HPDE6-E6E7 (cell line): ENCODE data around the gene HEXD.
"Not testable (repeated sequence)": the region's sequence is repeated elsewhere in the genome, so short reads cannot be mapped to it uniquely, and the experiment has no call there.

Experiments used
- DNase-seq: peaks from one replicate; pipeline ENCODE4 v3.0.0; 2011; ENCODE audit warnings: missing footprints; ENCODE audit errors: extremely low spot score

Gene HEXD

GRCh38 chr17:82382220-82382932, 35.8 kb upstream of the HEXD start:
- DNase-seq, result not testable (repeated sequence)

- no peak for DNase-seq
Measured at GRCh38 chr17:82382933-82383255, 35.3 kb upstream of the HEXD start.

GRCh38 chr17:82383411-82383810, 34.7 kb upstream of the HEXD start:
- no peak for DNase-seq

GRCh38 chr17:82384051-82384729, 34.0 kb upstream of the HEXD start:
- DNase-seq, result no peak

- peak; percentile 94 for DNase-seq
Measured at GRCh38 chr17:82384730-82385481, 33.2 kb upstream of the HEXD start.

GRCh38 chr17:82385559-82386254, 32.4 kb upstream of the HEXD start:
- no peak for DNase-seq

GRCh38 chr17:82386255-82386831, 31.8 kb upstream of the HEXD start:
- no peak for DNase-seq

GRCh38 chr17:82386881-82387704, 31.1 kb upstream of the HEXD start:
- DNase-seq, result no peak

- no peak for DNase-seq
Measured at GRCh38 chr17:82387705-82388106, 30.4 kb upstream of the HEXD start.

GRCh38 chr17:82388223-82388921, 29.8 kb upstream of the HEXD start:
- DNase-seq, result no peak

- no peak for DNase-seq
Measured at GRCh38 chr17:82388922-82389283, 29.2 kb upstream of the HEXD start.

- no peak for DNase-seq
Measured at GRCh38 chr17:82389379-82389778, 28.8 kb upstream of the HEXD start.

GRCh38 chr17:82390015-82390859, 27.9 kb upstream of the HEXD start:
- DNase-seq, result no peak

- DNase-seq, result no peak
Measured at GRCh38 chr17:82390860-82391435, 27.2 kb upstream of the HEXD start.

- no peak for DNase-seq
Measured at GRCh38 chr17:82391496-82392066, 26.6 kb upstream of the HEXD start.

GRCh38 chr17:82392209-82392920, 25.8 kb upstream of the HEXD start:
- DNase-seq, result no peak

GRCh38 chr17:82392941-82393340, 25.2 kb upstream of the HEXD start:
- no peak for DNase-seq

GRCh38 chr17:82394278-82394677, 23.9 kb upstream of the HEXD start:
- DNase-seq, result no peak
